Liver (tissue), 9 donors: ENCODE measurements around the gene IL1RAP. TPM values are rescaled to one million over a fixed set of nuclear protein-coding genes. Genes with fewer than 3 reads are reported as not detected.
A peak's percentile ranks its signal among the peaks of the same experiment; 100 is the strongest.

Experiments
- DNase-seq: peaks from one replicate; pipeline ENCODE4 v3.0.0-alpha.2; 2017; ENCODE audit warnings: low spot score
- H3K27ac ChIP-seq, 2 donors: one replicate each; pipeline ENCODE4 v1.7.0; 2013; ENCODE audit warnings: inconsistent platforms in 2 of 2, low read length in 2 of 2, control low read depth in 1 of 2, low read depth in 1 of 2, mild to moderate bottlenecking in 1 of 2
- H3K27me3 ChIP-seq, 4 donors: one replicate each; pipeline versions ENCODE4 v1.6.1 to v1.7.0; 2013; ENCODE audit warnings: low read length in 3 of 4, inconsistent platforms in 1 of 4, mild to moderate bottlenecking in 1 of 4, moderate library complexity in 1 of 4; ENCODE audit not compliant: control insufficient read depth in 4 of 4, insufficient read depth in 4 of 4
- H3K36me3 ChIP-seq, 4 donors: one replicate each; pipeline versions ENCODE4 v1.6.1 to v1.7.0; 2013; ENCODE audit warnings: low read length in 3 of 4, mild to moderate bottlenecking in 3 of 4, low read depth in 1 of 4, moderate library complexity in 1 of 4; ENCODE audit not compliant: control insufficient read depth in 4 of 4, insufficient read depth in 3 of 4
- H3K4me1 ChIP-seq, 4 donors: one replicate each; pipeline versions ENCODE4 v1.6.1 to v1.7.0; 2013; ENCODE audit warnings: low read length in 3 of 4, mild to moderate bottlenecking in 3 of 4, moderate library complexity in 1 of 4; ENCODE audit not compliant: control insufficient read depth in 4 of 4, insufficient read depth in 4 of 4
- H3K4me3 ChIP-seq, 3 donors: one replicate each; pipeline versions ENCODE4 v1.6.1 to v1.7.0; 2013; ENCODE audit warnings: low read length in 3 of 3, control low read depth in 1 of 3, low read depth in 1 of 3, mild to moderate bottlenecking in 1 of 3
- H3K9ac ChIP-seq, 2 donors: one replicate each; pipeline ENCODE4 v1.7.0; 2013; ENCODE audit warnings: low read length in 2 of 2, mild to moderate bottlenecking in 2 of 2, moderate library complexity in 2 of 2, control low read depth in 1 of 2, low read depth in 1 of 2
- H3K9me3 ChIP-seq, 4 donors: one replicate each; pipeline versions ENCODE4 v1.6.1 to v1.7.0; 2013; ENCODE audit warnings: low read length in 3 of 4; ENCODE audit not compliant: control insufficient read depth in 4 of 4
- FOXA1 ChIP-seq: IDR thresholded peaks from 2 replicates; pipeline ENCODE4 v1.6.1; 2016; ENCODE audit warnings: antibody characterized with exemption
- HNF4A ChIP-seq, 2 donors: conservative IDR thresholded peaks; 2 replicates each; pipeline ENCODE4 v1.6.1; 2016; ENCODE audit warnings: antibody characterized with exemption in 2 of 2, mild to moderate bottlenecking in 2 of 2
- HNF4G ChIP-seq: IDR thresholded peaks from 2 replicates; pipeline ENCODE4 v1.6.1; 2016; ENCODE audit warnings: antibody characterized with exemption
- JUND ChIP-seq, 2 donors: IDR thresholded peaks; 2 replicates each; pipeline ENCODE4 v1.6.1; 2016; ENCODE audit warnings: antibody characterized with exemption in 2 of 2
- RAD21 ChIP-seq, 2 donors: IDR thresholded peaks; 2 replicates each; pipeline ENCODE4 v1.6.1; 2016; ENCODE audit warnings: antibody characterized with exemption in 2 of 2, mild to moderate bottlenecking in 2 of 2
- SP1 ChIP-seq: IDR thresholded peaks from 2 replicates; pipeline ENCODE4 v1.6.1; 2018; ENCODE audit warnings: antibody characterized with exemption, mild to moderate bottlenecking
- TAF1 ChIP-seq: conservative IDR thresholded peaks from 2 replicates; pipeline ENCODE4 v1.6.1; 2016; ENCODE audit warnings: antibody characterized with exemption, mild to moderate bottlenecking
- YY1 ChIP-seq: IDR thresholded peaks from 2 replicates; pipeline ENCODE4 v1.6.1; 2016; ENCODE audit warnings: antibody characterized with exemption, mild to moderate bottlenecking
- WGBS: extraction: QIAGEN DNeasy Blood & Tissue Kit; methylation state at CpG from one replicate; pipeline ENCODE4 v1.1.7; 2013; 5-methylcytosine and 5-hydroxymethylcytosine counted together
- polyA plus RNA-seq, 2 donors: library from polyadenylated mRNA; stranded (reverse) in 1 of 2; unstranded in 1 of 2; fragments of 200-250 nt in 1 of 2; fragments of >200 nt in 1 of 2; fragmentation: Nextera tagmentation in 1 of 2; extraction: Ambion mirVana in 1 of 2; gene quantifications; one replicate each; pipeline versions ENCODE4 v1.2.1 to v1.2.3, GENCODE V29; 2013 to 2015
- total RNA-seq, 2 donors: library from RNA; depleted of rRNA; stranded (reverse); fragments of >200 nt; gene quantifications; one replicate each; pipeline ENCODE4 v1.2.3, GENCODE V29; 2014
- TF ChIP-seq, protein P1 (sequence below): fragments of 150-350 bp; IDR thresholded peaks from 2 replicates; pipeline ENCODE4 v1.5.1; 2017; ENCODE audit warnings: improper control_type of control experiment, low read depth, low read length; ENCODE audit not compliant: missing input control
- TF ChIP-seq, protein P2 (sequence below): IDR thresholded peaks from 2 replicates; pipeline ENCODE4 v1.6.1; 2016; ENCODE audit warnings: antibody characterized with exemption
- TF ChIP-seq, protein P3 (sequence below): IDR thresholded peaks from 2 replicates; pipeline ENCODE4 v1.6.1; 2016; ENCODE audit warnings: antibody characterized with exemption, mild to moderate bottlenecking
- donor health status: healthy.
- donor health status: healthy.
- donor health status: healthy.
- donor health status: healthy.
- donor health status: healthy.

Gene IL1RAP
- total and polyA plus RNA-seq, 4 donors: 53.7 to 230 (median 71.6) TPM

DNA sequence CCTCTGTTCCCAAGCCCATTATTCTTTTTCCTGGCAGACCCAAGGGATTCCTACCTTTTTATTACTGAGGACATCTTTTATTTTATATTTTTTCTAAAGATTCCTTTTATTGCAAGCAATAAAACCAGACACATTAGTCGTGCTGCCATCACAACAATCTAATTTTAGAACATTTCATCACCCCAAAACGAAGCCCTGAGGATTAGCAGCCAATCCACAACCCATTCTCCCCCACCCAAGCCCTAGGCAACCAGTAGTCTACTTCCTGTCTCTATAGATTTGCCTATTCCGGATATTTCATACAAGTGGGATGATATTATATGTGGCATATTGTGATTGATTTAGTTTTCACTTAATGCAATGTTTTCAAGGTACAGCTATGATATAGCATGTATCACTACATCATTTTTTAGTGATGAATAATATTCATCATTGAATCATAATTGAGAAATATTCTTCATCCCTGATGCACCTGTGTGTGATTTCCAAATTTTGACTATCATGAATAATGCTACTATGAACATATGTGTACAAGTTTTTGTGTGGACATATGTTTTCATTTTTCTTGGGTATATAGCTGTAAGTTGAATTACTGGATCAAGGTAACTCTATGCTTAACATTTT, 65.7 kb downstream of the IL1RAP start:
- Histone ChIP-seq H3K4me3 (no peak overlapping the region), H3K4me1 (peaks cover 4 to 33% (median 15%) of the 10 kb centered on the region in 4 donors), H3K9me3 (no peaks in the 10 kb centered on the region), H3K36me3 (peaks cover 0 to 4% (median 0%) of the 10 kb centered on the region in 4 donors), H3K27ac (peak overlapping the region in 1 of 2 donors; percentile 61), H3K9ac (no peak overlapping the region), H3K27me3 (no peaks in the 10 kb centered on the region)
- no peak for TF ChIP-seq TAF1
- TF ChIP-seq, protein P1, sequence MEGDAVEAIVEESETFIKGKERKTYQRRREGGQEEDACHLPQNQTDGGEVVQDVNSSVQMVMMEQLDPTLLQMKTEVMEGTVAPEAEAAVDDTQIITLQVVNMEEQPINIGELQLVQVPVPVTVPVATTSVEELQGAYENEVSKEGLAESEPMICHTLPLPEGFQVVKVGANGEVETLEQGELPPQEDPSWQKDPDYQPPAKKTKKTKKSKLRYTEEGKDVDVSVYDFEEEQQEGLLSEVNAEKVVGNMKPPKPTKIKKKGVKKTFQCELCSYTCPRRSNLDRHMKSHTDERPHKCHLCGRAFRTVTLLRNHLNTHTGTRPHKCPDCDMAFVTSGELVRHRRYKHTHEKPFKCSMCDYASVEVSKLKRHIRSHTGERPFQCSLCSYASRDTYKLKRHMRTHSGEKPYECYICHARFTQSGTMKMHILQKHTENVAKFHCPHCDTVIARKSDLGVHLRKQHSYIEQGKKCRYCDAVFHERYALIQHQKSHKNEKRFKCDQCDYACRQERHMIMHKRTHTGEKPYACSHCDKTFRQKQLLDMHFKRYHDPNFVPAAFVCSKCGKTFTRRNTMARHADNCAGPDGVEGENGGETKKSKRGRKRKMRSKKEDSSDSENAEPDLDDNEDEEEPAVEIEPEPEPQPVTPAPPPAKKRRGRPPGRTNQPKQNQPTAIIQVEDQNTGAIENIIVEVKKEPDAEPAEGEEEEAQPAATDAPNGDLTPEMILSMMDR: no peak
- TF ChIP-seq SP1: no peak
- TF ChIP-seq, protein P2, sequence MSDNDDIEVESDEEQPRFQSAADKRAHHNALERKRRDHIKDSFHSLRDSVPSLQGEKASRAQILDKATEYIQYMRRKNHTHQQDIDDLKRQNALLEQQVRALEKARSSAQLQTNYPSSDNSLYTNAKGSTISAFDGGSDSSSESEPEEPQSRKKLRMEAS: no peak
- TF ChIP-seq JUND (IDR thresholded peaks at IDR 0.05): no peak
- no peak for TF ChIP-seq RAD21 (IDR thresholded peaks at IDR 0.05)
- no peak for DNase-seq
- 66% methylated on average over 3 of the region's 3 CpGs for WGBS

DNA sequence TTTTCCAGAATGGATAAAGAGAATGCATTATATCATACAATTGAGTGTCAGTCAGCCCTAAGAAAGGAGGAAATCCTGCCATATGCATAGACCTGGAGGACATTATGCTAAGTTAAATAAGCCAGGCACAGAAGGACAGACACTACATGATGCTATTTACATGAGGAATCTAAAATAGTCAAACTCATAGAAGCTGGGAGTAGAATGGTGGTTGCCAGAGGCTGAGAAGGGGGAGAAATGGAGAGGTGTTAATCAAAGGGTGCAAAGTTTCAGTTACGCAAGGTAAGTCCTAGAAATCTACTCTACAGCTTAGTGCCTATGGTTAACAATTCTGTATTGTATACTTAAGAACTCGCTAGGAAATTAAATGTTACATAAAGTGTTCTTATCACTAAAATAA, 66.5 kb downstream of the IL1RAP start:
- WGBS: 64% methylated on average over 2 of the region's 2 CpGs
- TF ChIP-seq, protein P3, sequence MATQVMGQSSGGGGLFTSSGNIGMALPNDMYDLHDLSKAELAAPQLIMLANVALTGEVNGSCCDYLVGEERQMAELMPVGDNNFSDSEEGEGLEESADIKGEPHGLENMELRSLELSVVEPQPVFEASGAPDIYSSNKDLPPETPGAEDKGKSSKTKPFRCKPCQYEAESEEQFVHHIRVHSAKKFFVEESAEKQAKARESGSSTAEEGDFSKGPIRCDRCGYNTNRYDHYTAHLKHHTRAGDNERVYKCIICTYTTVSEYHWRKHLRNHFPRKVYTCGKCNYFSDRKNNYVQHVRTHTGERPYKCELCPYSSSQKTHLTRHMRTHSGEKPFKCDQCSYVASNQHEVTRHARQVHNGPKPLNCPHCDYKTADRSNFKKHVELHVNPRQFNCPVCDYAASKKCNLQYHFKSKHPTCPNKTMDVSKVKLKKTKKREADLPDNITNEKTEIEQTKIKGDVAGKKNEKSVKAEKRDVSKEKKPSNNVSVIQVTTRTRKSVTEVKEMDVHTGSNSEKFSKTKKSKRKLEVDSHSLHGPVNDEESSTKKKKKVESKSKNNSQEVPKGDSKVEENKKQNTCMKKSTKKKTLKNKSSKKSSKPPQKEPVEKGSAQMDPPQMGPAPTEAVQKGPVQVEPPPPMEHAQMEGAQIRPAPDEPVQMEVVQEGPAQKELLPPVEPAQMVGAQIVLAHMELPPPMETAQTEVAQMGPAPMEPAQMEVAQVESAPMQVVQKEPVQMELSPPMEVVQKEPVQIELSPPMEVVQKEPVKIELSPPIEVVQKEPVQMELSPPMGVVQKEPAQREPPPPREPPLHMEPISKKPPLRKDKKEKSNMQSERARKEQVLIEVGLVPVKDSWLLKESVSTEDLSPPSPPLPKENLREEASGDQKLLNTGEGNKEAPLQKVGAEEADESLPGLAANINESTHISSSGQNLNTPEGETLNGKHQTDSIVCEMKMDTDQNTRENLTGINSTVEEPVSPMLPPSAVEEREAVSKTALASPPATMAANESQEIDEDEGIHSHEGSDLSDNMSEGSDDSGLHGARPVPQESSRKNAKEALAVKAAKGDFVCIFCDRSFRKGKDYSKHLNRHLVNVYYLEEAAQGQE: no peak
- peak; percentile 38 for TF ChIP-seq YY1
- TF ChIP-seq HNF4A (conservative IDR thresholded peaks at IDR 0.05): peak; percentile 54 to 59
- no peak overlapping the region for H3K9ac ChIP-seq
- H3K4me1 ChIP-seq: peaks cover 4 to 31% (median 10%) of the 10 kb centered on the region in 4 donors
- H3K27me3 ChIP-seq: no peaks in the 10 kb centered on the region
- no peak overlapping the region for H3K4me3 ChIP-seq
- peaks cover 0 to 4% (median 0%) of the 10 kb centered on the region in 4 donors for H3K36me3 ChIP-seq
- peak overlapping the region in 1 of 2 donors; percentile 61 for H3K27ac ChIP-seq
- DNase-seq: no peak
- no peaks in the 10 kb centered on the region for H3K9me3 ChIP-seq

DNA sequence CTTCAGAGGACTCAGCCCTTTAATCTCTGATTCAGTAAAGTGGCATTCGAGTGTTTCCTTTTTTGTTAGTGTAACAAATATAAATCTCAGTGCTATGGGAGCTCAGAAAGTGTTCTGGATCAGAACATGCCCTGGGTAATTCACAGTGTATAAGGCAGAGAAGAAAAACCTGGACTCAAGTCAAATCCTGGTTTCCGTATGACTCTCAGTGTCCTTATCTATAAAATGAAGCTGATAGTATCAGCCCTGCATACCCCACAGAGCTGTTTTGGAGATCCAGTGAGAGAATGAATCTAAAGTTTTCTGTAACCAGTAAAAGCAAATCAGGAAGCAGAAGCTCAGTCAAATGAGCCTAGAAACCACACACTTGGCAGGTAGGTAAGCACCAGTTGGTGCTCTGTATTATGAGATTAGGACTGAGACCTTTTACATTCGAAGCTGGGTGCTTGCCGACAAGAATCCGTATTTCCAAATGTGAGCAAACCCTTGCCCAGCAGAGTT, 67.2 kb downstream of the IL1RAP start:
- Histone ChIP-seq H3K9ac (no peak overlapping the region), H3K36me3 (peaks cover 0 to 4% (median under 1%) of the 10 kb centered on the region in 4 donors), H3K4me3 (no peak overlapping the region), H3K27ac (peak overlapping the region in 1 of 2 donors; percentile 7), H3K9me3 (no peaks in the 10 kb centered on the region), H3K4me1 (peaks cover 3 to 24% (median 9%) of the 10 kb centered on the region in 4 donors), H3K27me3 (no peaks in the 10 kb centered on the region)
- WGBS: 73% methylated on average over 5 of the region's 5 CpGs
- TF ChIP-seq HNF4G: no peak
- TF ChIP-seq, protein P1: no peak
- no peak for TF ChIP-seq HNF4A (conservative IDR thresholded peaks at IDR 0.05)
- TF ChIP-seq FOXA1: no peak
- no peak for TF ChIP-seq TAF1
- TF ChIP-seq, protein P2: no peak
- no peak for DNase-seq
